Measurements from ENCODE around the gene C1orf115.
"Not testable (repeated sequence)": the region's sequence is repeated elsewhere in the genome, so short reads cannot be mapped to it uniquely, and the experiment has no call there.

C1orf115 gene

GRCh38 chr1:220692436-220693228, 2.5 kb downstream of the C1orf115 start:
- in situ Hi-C loops (cut with HindIII; ENCODE audit: low sequenced_read_pairs), result no loop called here

- in situ Hi-C loops (cut with HindIII; ENCODE audit: low sequenced_read_pairs), result no loop called here
Measured at GRCh38 chr1:220694866-220695382, 4.8 kb downstream of the C1orf115 start.

GRCh38 chr1:220695426-220695825, 5.3 kb downstream of the C1orf115 start:
- in situ Hi-C loops (cut with HindIII; ENCODE audit: low sequenced_read_pairs), result no loop called here

GRCh38 chr1:220696226-220696862, 6.2 kb downstream of the C1orf115 start:
- in situ Hi-C loops (cut with HindIII; ENCODE audit: low sequenced_read_pairs), result no loop called here

- in situ Hi-C loops (cut with HindIII; ENCODE audit: low sequenced_read_pairs), result no loop called here
Measured at GRCh38 chr1:220696863-220697231, 6.7 kb downstream of the C1orf115 start.

GRCh38 chr1:220697326-220697725, 7.2 kb downstream of the C1orf115 start:
- in situ Hi-C loops (cut with HindIII; ENCODE audit: low sequenced_read_pairs), result no loop called here

GRCh38 chr1:220698607-220699016, 8.4 kb downstream of the C1orf115 start:
- in situ Hi-C loops (cut with HindIII; ENCODE audit: low sequenced_read_pairs), result no loop called here

- in situ Hi-C loops (cut with HindIII; ENCODE audit: low sequenced_read_pairs), result no loop called here
Measured at GRCh38 chr1:220699044-220699443, 8.9 kb downstream of the C1orf115 start.

- in situ Hi-C loops (cut with HindIII; ENCODE audit: low sequenced_read_pairs), result no loop called here
Measured at GRCh38 chr1:220700556-220701179, 10.5 kb downstream of the C1orf115 start.

- in situ Hi-C loops (cut with HindIII; ENCODE audit: low sequenced_read_pairs), result no loop called here
Measured at GRCh38 chr1:220701974-220702373, 11.8 kb downstream of the C1orf115 start.

- in situ Hi-C loops (cut with HindIII; ENCODE audit: low sequenced_read_pairs), result no loop called here
Measured at GRCh38 chr1:220702733-220703270, 12.6 kb downstream of the C1orf115 start.

GRCh38 chr1:220703305-220703704, 13.1 kb downstream of the C1orf115 start:
- in situ Hi-C loops (cut with HindIII; ENCODE audit: low sequenced_read_pairs), result no loop called here

GRCh38 chr1:220705782-220706181, 15.6 kb downstream of the C1orf115 start:
- in situ Hi-C loops (cut with HindIII; ENCODE audit: low sequenced_read_pairs), result no loop called here

GRCh38 chr1:220706480-220706879, 16.3 kb downstream of the C1orf115 start:
- in situ Hi-C loops (cut with HindIII; ENCODE audit: low sequenced_read_pairs), result no loop called here

GRCh38 chr1:220707160-220707559, 17.0 kb downstream of the C1orf115 start:
- in situ Hi-C loops (cut with HindIII; ENCODE audit: low sequenced_read_pairs), result no loop called here

- in situ Hi-C loops (cut with HindIII; ENCODE audit: low sequenced_read_pairs), result no loop called here
Measured at GRCh38 chr1:220708244-220708643, 18.1 kb downstream of the C1orf115 start.

GRCh38 chr1:220708936-220709801, 19.0 kb downstream of the C1orf115 start:
- in situ Hi-C loops (cut with HindIII; ENCODE audit: low sequenced_read_pairs), result no loop called here

GRCh38 chr1:220710333-220710732, 20.2 kb downstream of the C1orf115 start:
- in situ Hi-C loops (cut with HindIII; ENCODE audit: low sequenced_read_pairs), result no loop called here

- in situ Hi-C loops (cut with HindIII; ENCODE audit: low sequenced_read_pairs), result no loop called here
Measured at GRCh38 chr1:220711056-220711809, 21.1 kb downstream of the C1orf115 start.

- in situ Hi-C loops (cut with HindIII; ENCODE audit: low sequenced_read_pairs), result not testable (repeated sequence)
Measured at GRCh38 chr1:220715986-220716385, 25.8 kb downstream of the C1orf115 start.

Data from DLD1 (cell line).